IMR-90 (cell line): Measurements from ENCODE around the gene DOCK6.

Experiments
- CHD1 ChIP-seq: IDR thresholded peaks from 2 replicates; pipeline ENCODE4 v1.6.1; 2012; ENCODE audit warnings: low read depth, low read length, improper control_type of control experiment
- CTCF ChIP-seq: conservative IDR thresholded peaks from 2 replicates; pipeline ENCODE4 v1.5.1; 2012; ENCODE audit warnings: mild to moderate bottlenecking, low read depth, low read length, improper control_type of control experiment
- MAZ ChIP-seq: IDR thresholded peaks from 2 replicates; pipeline ENCODE4 v1.6.1; 2012; ENCODE audit warnings: low read depth, mild to moderate bottlenecking, low read length, improper control_type of control experiment, moderate library complexity, borderline replicate concordance
- MXI1 ChIP-seq: IDR thresholded peaks from 2 replicates; pipeline ENCODE4 v1.6.1; 2012; ENCODE audit warnings: low read depth, mild to moderate bottlenecking, low read length, moderate library complexity, borderline replicate concordance
- POLR2A ChIP-seq: IDR thresholded peaks from 2 replicates; pipeline ENCODE4 v1.6.1; 2012; ENCODE audit warnings: mild to moderate bottlenecking, low read depth, low read length
- RCOR1 ChIP-seq: IDR thresholded peaks from 2 replicates; pipeline ENCODE4 v1.6.1; 2012; ENCODE audit warnings: mild to moderate bottlenecking, low read length, improper control_type of control experiment; ENCODE audit not compliant: insufficient replicate concordance
- RFX5 ChIP-seq: IDR thresholded peaks from 2 replicates; pipeline ENCODE4 v1.8.0; 2012; ENCODE audit warnings: low read depth, mild to moderate bottlenecking, low read length, moderate library complexity
- TF ChIP-seq, protein P1 (sequence below): fragments of 150-350 bp; IDR thresholded peaks from 2 replicates; pipeline ENCODE4 v1.6.1; 2017; ENCODE audit warnings: mild to moderate bottlenecking, antibody characterized with exemption, low read length, low read depth

DNA sequence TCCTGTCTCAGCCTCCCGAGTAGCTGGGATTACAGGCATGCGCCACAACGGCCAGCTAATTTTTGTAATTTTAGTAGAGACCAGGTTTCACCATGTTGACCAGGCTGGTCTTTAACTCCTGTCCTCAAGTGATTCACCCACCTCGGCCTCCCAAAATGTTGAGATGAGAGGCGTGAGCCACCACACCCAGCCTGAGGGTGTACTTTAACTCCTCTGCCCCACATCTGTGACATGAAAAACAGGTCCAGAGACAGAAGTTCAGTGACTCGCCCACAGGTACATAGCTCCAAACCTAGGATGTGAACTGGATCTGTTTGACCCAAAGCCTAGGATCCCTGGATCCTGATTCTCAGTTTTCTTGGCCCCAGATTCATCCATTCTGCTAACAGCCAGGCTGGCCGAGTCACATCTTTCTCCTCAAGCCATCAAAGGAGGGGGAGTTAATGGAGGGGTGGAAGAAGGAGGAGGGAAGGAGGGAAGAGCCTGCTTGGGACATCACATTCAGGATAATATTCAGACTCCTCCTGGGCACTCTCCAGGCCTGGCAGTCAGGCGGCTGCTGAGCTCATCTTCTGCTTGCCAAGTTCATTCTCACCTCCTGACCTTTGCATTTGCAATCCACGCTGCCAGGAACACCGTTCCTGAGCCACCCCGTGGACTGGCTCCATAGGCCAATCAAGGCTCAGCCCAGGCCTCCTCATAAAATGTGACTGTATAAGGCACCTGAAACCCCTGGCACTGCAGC is 109.8 kb downstream of the DOCK6 start:
- no peak for TF ChIP-seq CTCF
- TF ChIP-seq MXI1: no peak
- TF ChIP-seq POLR2A: no peak
- no peak for TF ChIP-seq RCOR1
- TF ChIP-seq MAZ: peak; percentile 29; the same call in 1 of the 2 replicates
- TF ChIP-seq RFX5: no peak
- TF ChIP-seq CHD1: no peak
- TF ChIP-seq, protein P1, sequence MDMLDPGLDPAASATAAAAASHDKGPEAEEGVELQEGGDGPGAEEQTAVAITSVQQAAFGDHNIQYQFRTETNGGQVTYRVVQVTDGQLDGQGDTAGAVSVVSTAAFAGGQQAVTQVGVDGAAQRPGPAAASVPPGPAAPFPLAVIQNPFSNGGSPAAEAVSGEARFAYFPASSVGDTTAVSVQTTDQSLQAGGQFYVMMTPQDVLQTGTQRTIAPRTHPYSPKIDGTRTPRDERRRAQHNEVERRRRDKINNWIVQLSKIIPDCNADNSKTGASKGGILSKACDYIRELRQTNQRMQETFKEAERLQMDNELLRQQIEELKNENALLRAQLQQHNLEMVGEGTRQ: 0 out of 2 replicates have a peak, but pooled peaks have one; percentile 7
